GM23338 (cell line): ENCODE results near the gene SNX30.

Experiments used
- CREB1 ChIP-seq: fragments of 250-450 bp; sonication (Bioruptor Pico); IDR thresholded peaks from 2 replicates; pipeline ENCODE4 v1.5.0; 2020; ENCODE audit warnings: low read depth, mild to moderate bottlenecking, moderate library complexity
- CTCF ChIP-seq, 2 experiments: fragments of 200-600 bp in 1 of 2; sonication (generic) in 1 of 2; conservative IDR thresholded peaks; 2 replicates each; pipeline versions ENCODE4 v1.5.1 to v1.6.1; 2016 to 2017; ENCODE audit warnings: antibody characterized with exemption in 2 of 2, low read depth in 2 of 2, mild to moderate bottlenecking in 2 of 2, moderate library complexity in 1 of 2
- ETS1 ChIP-seq: IDR thresholded peaks from 2 replicates; pipeline ENCODE4 v1.6.1; 2016; ENCODE audit warnings: antibody characterized with exemption
- EZH2 ChIP-seq: fragments of 200-600 bp; sonication (generic); IDR thresholded peaks from one replicate; pipeline ENCODE4 v1.8.0; 2017; ENCODE audit warnings: antibody characterized with exemption, mild to moderate bottlenecking, low read depth; ENCODE audit not compliant: unreplicated experiment
- EZH2phosphoT487 ChIP-seq: fragments of 200-600 bp; sonication (generic); IDR thresholded peaks from one replicate; pipeline ENCODE4 v1.8.1; 2018; ENCODE audit warnings: antibody characterized with exemption; ENCODE audit not compliant: unreplicated experiment
- JUNB ChIP-seq: IDR thresholded peaks from one replicate; pipeline ENCODE4 v1.6.1; 2016; ENCODE audit warnings: antibody characterized with exemption; ENCODE audit not compliant: unreplicated experiment
- NANOG ChIP-seq: IDR thresholded peaks from 2 replicates; pipeline ENCODE4 v1.6.1; 2016; ENCODE audit warnings: antibody characterized with exemption, borderline replicate concordance
- POLR2AphosphoS5 ChIP-seq: IDR thresholded peaks from 2 replicates; pipeline ENCODE4 v1.6.1; 2016; ENCODE audit warnings: antibody characterized with exemption, low read depth
- REST ChIP-seq: IDR thresholded peaks from one replicate; pipeline ENCODE4 v1.6.1; 2018; ENCODE audit warnings: antibody characterized with exemption; ENCODE audit not compliant: unreplicated experiment
- STAT1 ChIP-seq: IDR thresholded peaks from one replicate; pipeline ENCODE4 v1.6.1; 2016; ENCODE audit warnings: antibody characterized with exemption; ENCODE audit not compliant: unreplicated experiment
- ZNF114 ChIP-seq: fragments of 250-450 bp; sonication (Bioruptor Pico); IDR thresholded peaks from 2 replicates; pipeline ENCODE4 v1.5.0; 2020; ENCODE audit warnings: mild to moderate bottlenecking, moderate library complexity
- ZNF331 ChIP-seq: fragments of 250-450 bp; sonication (Bioruptor Pico); IDR thresholded peaks from 2 replicates; pipeline ENCODE4 v1.5.0; 2020; ENCODE audit warnings: low read depth, mild to moderate bottlenecking, moderate library complexity

- no peak for TF ChIP-seq CTCF (conservative IDR thresholded peaks at IDR 0.05; ENCODE audit: low read depth in 2 of 2)
- TF ChIP-seq POLR2AphosphoS5: no peak
- no peak for TF ChIP-seq EZH2
- TF ChIP-seq ZNF114: no peak
- TF ChIP-seq STAT1: no peak
- TF ChIP-seq ZNF331 (CRISPR knock-in tag): no peak
- TF ChIP-seq CREB1 (CRISPR knock-in tag): no peak
- no peak for TF ChIP-seq EZH2phosphoT487
- no peak for TF ChIP-seq REST
- no peak for TF ChIP-seq ETS1
- TF ChIP-seq NANOG: no peak
- TF ChIP-seq JUNB: no peak
These were observed 92.0 kb downstream of the SNX30 start for GRCh38 chr9:112842555-112842954.
